Gastrocnemius medialis (tissue), 4 donors: ENCODE measurements around the gene LHX1. TPM values are rescaled to one million over a fixed set of nuclear protein-coding genes. Genes with fewer than 3 reads are reported as not detected.

Experiments
- ATAC-seq, 2 donors: fragments of 150-250 bp; one replicate each; pipeline ENCODE4 v1.9.1; 2016
- DNase-seq, 2 donors: peaks; one replicate each; pipeline ENCODE4 v3.0.0-alpha.2; 2019
- H3K27ac ChIP-seq, 4 donors: fragments of 200-600 bp; sonication (generic); 1 replicate in 1 of 4; 2 replicates in 3 of 4; pipeline ENCODE4 v1.5.1; 2016 to 2018; ENCODE audit warnings: mild to moderate bottlenecking in 2 of 4, moderate library complexity in 1 of 4
- H3K27me3 ChIP-seq, 3 donors: fragments of 200-600 bp; sonication (generic) in 2 of 3; 1 replicate in 1 of 3; 2 replicates in 2 of 3; pipeline versions ENCODE4 v1.5.1 to v1.6.0; 2016 to 2019; ENCODE audit warnings: mild to moderate bottlenecking in 1 of 3, moderate library complexity in 1 of 3
- H3K36me3 ChIP-seq, 2 donors: fragments of 200-600 bp; sonication (generic) in 1 of 2; one replicate each; pipeline ENCODE4 v1.5.1; 2017 to 2018
- H3K4me1 ChIP-seq, 2 donors: fragments of 200-600 bp; sonication (generic) in 1 of 2; one replicate each; pipeline ENCODE4 v1.5.1; 2016 to 2017; ENCODE audit warnings: mild to moderate bottlenecking in 2 of 2
- H3K4me3 ChIP-seq, 4 donors: fragments of 200-600 bp; sonication (generic) in 3 of 4; 1 replicate in 1 of 4; 2 replicates in 3 of 4; pipeline ENCODE4 v1.5.1; 2016 to 2019; ENCODE audit warnings: mild to moderate bottlenecking in 2 of 4
- H3K9me3 ChIP-seq, 3 donors: fragments of 200-600 bp; sonication (generic) in 2 of 3; 1 replicate in 1 of 3; 2 replicates in 2 of 3; pipeline ENCODE4 v1.5.1; 2016 to 2019
- CTCF ChIP-seq, 5 experiments: fragments of 450-650 bp in 3 of 5; fragments of 200-600 bp in 2 of 5; sonication (generic) in 2 of 5; IDR thresholded peaks in 4 of 5; conservative IDR thresholded peaks in 1 of 5; 1 replicate in 4 of 5; 2 replicates in 1 of 5; pipeline ENCODE4 v1.5.1; 2016 to 2019; ENCODE audit warnings: antibody characterized with exemption in 5 of 5, mild to moderate bottlenecking in 3 of 5, moderate library complexity in 3 of 5
- POLR2A ChIP-seq, 2 donors: fragments of 450-650 bp; IDR thresholded peaks; one replicate each; pipeline ENCODE4 v1.6.1; 2017; ENCODE audit warnings: antibody characterized with exemption in 2 of 2, mild to moderate bottlenecking in 2 of 2, moderate library complexity in 2 of 2
- in situ Hi-C, 4 donors: fragments of 200-750 bp; cut with MboI; loops; one replicate each; pipeline versions ENCODE4 v1.15.0 to v1.8.0; 2017; ENCODE audit warnings: low sequenced_read_pairs in 4 of 4
- intact Hi-C: fragments of 100-400 bp; cut with DNase I; formaldehyde crosslinking; loops from one replicate; pipeline ENCODE4 v1.15.1; 2023; ENCODE audit warnings: low total_unique reads
- total RNA-seq, 4 donors: library from RNA; depleted of rRNA; stranded (reverse); fragments of >200 nt; gene quantifications; one replicate each; pipeline versions ENCODE4 v1.1.0 to v1.2.3, GENCODE V29; 2016

The LHX1 gene
- total RNA-seq, 4 donors from 2014 or later: not detected

DNA sequence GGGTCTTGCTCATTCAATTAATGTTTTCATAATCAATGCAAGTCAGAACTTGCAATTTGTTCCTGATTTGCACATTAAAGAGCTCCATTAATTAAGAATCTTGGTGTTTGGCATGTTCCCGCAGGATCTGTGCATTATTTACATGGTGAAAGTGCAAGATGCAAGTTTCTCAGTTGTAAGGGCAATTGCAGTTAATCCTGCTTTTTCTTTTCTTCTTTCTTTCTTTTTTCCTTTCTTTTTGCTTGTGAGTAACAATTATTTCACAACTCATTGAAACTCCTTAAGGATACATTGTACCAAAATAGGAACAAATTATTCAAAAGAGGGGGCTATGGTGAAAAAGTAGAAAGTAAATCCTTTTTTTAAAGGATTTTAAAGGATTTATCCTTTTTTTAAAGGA lies 35.6 kb downstream of the LHX1 start:
- Histone ChIP-seq H3K4me3 (no peak overlapping the region), H3K27ac (no peak overlapping the region), H3K4me1 (peaks cover 0 to 4% of the 10 kb centered on the region in 2 donors), H3K36me3 (no peaks in the 10 kb centered on the region), H3K27me3 (no peaks in the 10 kb centered on the region), H3K9me3 (no peaks in the 10 kb centered on the region)
- in situ Hi-C loops: loop anchor here in 1 of 4 donors (25.0 kb wide), 1 partner anchor 361 kb away; the partner anchor contains the start of gene MRM1
- ATAC-seq: no peak
- intact Hi-C loops: no loop called here
- TF ChIP-seq POLR2A (IDR thresholded peaks at IDR 0.05) (no peak), CTCF (IDR thresholded peaks at IDR 0.05 in 4 of 5, conservative IDR thresholded peaks at IDR 0.05 in 1 of 5) (no peak)
- no peak for DNase-seq

DNA sequence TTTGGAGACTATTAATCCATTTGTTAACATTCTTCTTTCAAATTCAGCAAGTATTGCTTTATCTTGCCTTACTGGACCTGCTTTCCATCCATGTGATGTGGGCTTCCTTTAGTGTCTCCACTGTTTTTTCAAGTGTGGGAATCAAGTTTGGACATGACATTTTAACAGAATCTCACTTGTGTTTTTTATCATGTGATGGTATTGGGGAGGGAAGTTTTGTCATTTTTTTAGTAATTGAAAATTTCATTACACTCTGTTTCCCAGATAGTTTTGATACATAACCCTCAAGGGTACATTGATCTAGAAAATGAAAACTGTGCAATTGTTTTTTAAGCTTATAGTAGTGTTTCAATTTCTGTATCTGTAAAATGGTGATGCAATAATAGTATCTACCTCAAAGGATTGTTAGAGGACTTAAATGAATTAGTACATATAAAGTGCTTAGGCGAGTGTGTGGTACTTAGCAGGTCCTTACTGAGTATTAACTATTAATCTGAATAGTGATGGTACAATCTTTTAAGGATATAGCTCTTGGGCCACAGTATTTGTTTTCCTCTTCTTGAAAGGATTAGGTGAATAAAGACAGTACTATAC lies 38.7 kb downstream of the LHX1 start:
- ATAC-seq: no peak
- peaks cover 7 to 12% of the 10 kb centered on the region in 2 donors for H3K4me1 ChIP-seq
- H3K27me3 ChIP-seq: no peaks in the 10 kb centered on the region
- H3K9me3 ChIP-seq: no peaks in the 10 kb centered on the region
- TF ChIP-seq POLR2A (IDR thresholded peaks at IDR 0.05) (no peak), CTCF (IDR thresholded peaks at IDR 0.05 in 4 of 5, conservative IDR thresholded peaks at IDR 0.05 in 1 of 5) (no peak)
- no peaks in the 10 kb centered on the region for H3K36me3 ChIP-seq
- no peak overlapping the region for H3K4me3 ChIP-seq
- in situ Hi-C loops: loop anchor here in 1 of 4 donors (25.0 kb wide), 1 partner anchor 111 kb away; no protein-coding TSS in a partner anchor
- DNase-seq: no peak
- H3K27ac ChIP-seq: no peak overlapping the region
- intact Hi-C loops: no loop called here

GRCh38 chr17:36977066-36977465 lies 39.8 kb downstream of the LHX1 start:
- Histone ChIP-seq H3K27me3 (no peaks in the 10 kb centered on the region), H3K27ac (no peak overlapping the region), H3K36me3 (no peaks in the 10 kb centered on the region), H3K4me3 (no peak overlapping the region), H3K9me3 (no peaks in the 10 kb centered on the region), H3K4me1 (peaks cover 7 to 12% of the 10 kb centered on the region in 2 donors)
- TF ChIP-seq POLR2A (IDR thresholded peaks at IDR 0.05): no peak
- TF ChIP-seq CTCF (IDR thresholded peaks at IDR 0.05 in 4 of 5, conservative IDR thresholded peaks at IDR 0.05 in 1 of 5): no peak
- intact Hi-C loops: no loop called here
- DNase-seq (no peak), ATAC-seq (no peak)
- in situ Hi-C loops: loop anchor here in 1 of 4 donors (25.0 kb wide), 1 partner anchor 110 kb away; no protein-coding TSS in a partner anchor

DNA sequence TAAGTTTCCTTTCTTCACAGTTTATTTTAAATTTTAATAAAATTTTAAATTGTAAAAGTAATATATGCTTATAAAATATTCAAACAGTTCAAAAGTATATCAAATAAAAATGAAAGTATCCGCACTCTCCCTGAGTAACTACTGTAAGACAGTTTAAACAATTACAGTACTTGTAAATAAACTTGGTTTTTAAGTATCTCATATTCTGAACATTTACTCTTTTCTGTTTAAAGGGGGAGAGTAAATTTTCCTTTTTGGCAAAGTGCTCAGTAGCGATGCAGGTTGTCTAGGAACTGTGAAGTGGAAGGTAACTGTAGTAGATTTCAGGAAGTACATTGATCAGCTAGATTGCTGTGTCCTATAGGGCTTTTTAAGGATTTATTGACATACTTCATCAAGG lies 40.3 kb downstream of the LHX1 start:
- intact Hi-C loops: no loop called here
- no peak overlapping the region for H3K27ac ChIP-seq
- in situ Hi-C loops: loop anchor here in 1 of 4 donors (25.0 kb wide), 1 partner anchor 110 kb away; no protein-coding TSS in a partner anchor
- no peaks in the 10 kb centered on the region for H3K36me3 ChIP-seq
- peaks cover 4 to 12% of the 10 kb centered on the region in 2 donors for H3K4me1 ChIP-seq
- TF ChIP-seq POLR2A (IDR thresholded peaks at IDR 0.05): no peak
- no peak for TF ChIP-seq CTCF (IDR thresholded peaks at IDR 0.05 in 4 of 5, conservative IDR thresholded peaks at IDR 0.05 in 1 of 5)
- no peak for ATAC-seq
- no peak overlapping the region for H3K4me3 ChIP-seq
- H3K9me3 ChIP-seq: no peaks in the 10 kb centered on the region
- DNase-seq: no peak
- H3K27me3 ChIP-seq: no peaks in the 10 kb centered on the region
